CD14-positive monocyte (primary cell): ENCODE data around the gene MAB21L4. TPM values are rescaled to one million over a fixed set of nuclear protein-coding genes. Genes with fewer than 3 reads are reported as not detected.

Experiments
- DNase-seq, 3 donors: peaks; one replicate each; pipeline ENCODE4 v3.0.0-alpha.2; 2011 to 2022
- H2AFZ ChIP-seq: 2 replicates; pipeline ENCODE4 v1.6.0; 2012; ENCODE audit warnings: mild to moderate bottlenecking, low read depth, low read length, inconsistent platforms; ENCODE audit not compliant: insufficient read depth, poor library complexity, severe bottlenecking
- H3K27ac ChIP-seq, 2 donors: 1 replicate in 1 of 2; 2 replicates in 1 of 2; pipeline ENCODE4 v1.5.1; 2012 to 2013; ENCODE audit warnings: low read length in 2 of 2, control low read depth in 1 of 2, inconsistent platforms in 1 of 2, low read depth in 1 of 2, mild to moderate bottlenecking in 1 of 2
- H3K27me3 ChIP-seq, 2 donors: one replicate each; pipeline versions ENCODE4 v1.6.0 to v1.6.1; 2011 to 2013; ENCODE audit warnings: low read length in 2 of 2; ENCODE audit not compliant: control insufficient read depth in 2 of 2, insufficient read depth in 2 of 2
- H3K36me3 ChIP-seq, 2 donors: replicated peaks in 1 of 2; 1 replicate in 1 of 2; 2 replicates in 1 of 2; pipeline versions ENCODE4 v1.5.1 to v1.6.1; 2012 to 2013; ENCODE audit warnings: low read length in 2 of 2, control low read depth in 1 of 2, inconsistent platforms in 1 of 2, mild to moderate bottlenecking in 1 of 2; ENCODE audit not compliant: insufficient read depth in 2 of 2, control insufficient read depth in 1 of 2
- H3K4me1 ChIP-seq, 2 donors: 1 replicate in 1 of 2; 2 replicates in 1 of 2; pipeline versions ENCODE4 v1.5.1 to v1.6.1; 2012 to 2013; ENCODE audit warnings: low read length in 2 of 2, control low read depth in 1 of 2, inconsistent platforms in 1 of 2, mild to moderate bottlenecking in 1 of 2, moderate library complexity in 1 of 2; ENCODE audit not compliant: insufficient read depth in 2 of 2, control insufficient read depth in 1 of 2
- H3K4me2 ChIP-seq: replicated peaks from 2 replicates; pipeline ENCODE3; 2012; ENCODE audit warnings: low read length, moderate library complexity, mild to moderate bottlenecking; ENCODE audit not compliant: poor library complexity, severe bottlenecking; ENCODE audit errors: extremely low read depth
- H3K4me3 ChIP-seq, 3 experiments: fragments of 200-600 bp in 1 of 3; sonication (generic) in 1 of 3; replicated peaks in 1 of 3; 1 replicate in 2 of 3; 2 replicates in 1 of 3; pipeline ENCODE4 v1.5.1; 2011 to 2013; ENCODE audit warnings: low read length in 3 of 3, mild to moderate bottlenecking in 3 of 3, control low read depth in 2 of 3, low read depth in 2 of 3, inconsistent platforms in 1 of 3, moderate library complexity in 1 of 3
- H3K79me2 ChIP-seq: 2 replicates; pipeline ENCODE4 v1.6.0; 2012; ENCODE audit warnings: mild to moderate bottlenecking, control low read depth, inconsistent platforms, low read length, moderate library complexity; ENCODE audit not compliant: insufficient read depth
- H3K9ac ChIP-seq: 2 replicates; pipeline ENCODE4 v1.6.0; 2017; ENCODE audit warnings: low read length, mild to moderate bottlenecking; ENCODE audit not compliant: insufficient read depth, poor library complexity, severe bottlenecking
- H3K9me3 ChIP-seq, 2 donors: replicated peaks in 1 of 2; 1 replicate in 1 of 2; 2 replicates in 1 of 2; pipeline versions ENCODE4 v1.5.1 to v1.6.1; 2012 to 2013; ENCODE audit warnings: low read length in 2 of 2, control low read depth in 1 of 2; ENCODE audit not compliant: control insufficient read depth in 1 of 2, insufficient read depth in 1 of 2
- H4K20me1 ChIP-seq: 2 replicates; pipeline ENCODE4 v1.6.0; 2012; ENCODE audit warnings: mild to moderate bottlenecking, low read length, control low read depth, moderate library complexity; ENCODE audit not compliant: insufficient read depth
- H3K27ac Mint-ChIP-seq, 7 donors: one replicate each; pipeline ENCODE4 v1.8.0; 2020; ENCODE audit warnings: mild to moderate bottlenecking in 7 of 7, mixed read lengths in 7 of 7, moderate library complexity in 6 of 7, inconsistent platforms in 2 of 7
- H3K27me3 Mint-ChIP-seq, 3 donors: one replicate each; pipeline ENCODE4 v1.8.0; 2021 to 2022; ENCODE audit warnings: low read depth in 3 of 3, mild to moderate bottlenecking in 3 of 3, mixed read lengths in 3 of 3, moderate library complexity in 3 of 3, inconsistent platforms in 1 of 3
- H3K36me3 Mint-ChIP-seq, 2 donors: one replicate each; pipeline ENCODE4 v1.8.0; 2020; ENCODE audit warnings: mixed read lengths in 2 of 2, inconsistent platforms in 1 of 2, mild to moderate bottlenecking in 1 of 2
- H3K4me1 Mint-ChIP-seq: one replicate; pipeline ENCODE4 v1.8.0; 2020; ENCODE audit warnings: mild to moderate bottlenecking, mixed read lengths
- H3K4me3 Mint-ChIP-seq, 2 donors: one replicate each; pipeline ENCODE4 v1.8.0; 2020; ENCODE audit warnings: mild to moderate bottlenecking in 2 of 2, mixed read lengths in 2 of 2, moderate library complexity in 1 of 2
- H3K9me3 Mint-ChIP-seq, 7 donors: one replicate each; pipeline ENCODE4 v1.8.0; 2020 to 2022; ENCODE audit warnings: mixed read lengths in 7 of 7, mild to moderate bottlenecking in 6 of 7, moderate library complexity in 6 of 7, inconsistent platforms in 2 of 7
- CTCF ChIP-seq: fragments of 200-600 bp; IDR thresholded peaks from one replicate; pipeline ENCODE4 v1.8.0; 2022; ENCODE audit warnings: antibody characterized with exemption, mild to moderate bottlenecking
- WGBS: methylation state at CpG from one replicate; pipeline ENCODE4 v1.1.5; 2013; ENCODE audit warnings: missing lambda C conversion rate; ENCODE audit not compliant: insufficient coverage; 5-methylcytosine and 5-hydroxymethylcytosine counted together
- intact Hi-C, 2 donors: fragments of 100-400 bp; cut with micrococcal nuclease; formaldehyde crosslinking; loops; one replicate each; pipeline versions ENCODE4 v1.15.0 to v1.15.1; 2023
- polyA plus RNA-seq, 3 donors: library from polyadenylated mRNA; depleted of rRNA in 1 of 3; unstranded in 2 of 3; stranded (reverse) in 1 of 3; fragments of 300-500 nt in 2 of 3; fragments of >200 nt in 1 of 3; fragmentation: Illumina TruSeq in 2 of 3; gene quantifications; 1 replicate in 2 of 3; 2 replicates in 1 of 3; pipeline ENCODE4 v1.2.3, GENCODE V29; 2012 to 2021

The MAB21L4 gene
- polyA plus RNA-seq, 3 donors: not detected

- 89% methylated on average over 7 of the region's 7 CpGs for WGBS
- intact Hi-C loops: no loop called here
- no peak overlapping the region for H3K27ac Mint-ChIP-seq
Measured at GRCh38 chr2:240879105-240879504, 16.9 kb downstream of the MAB21L4 start.

GRCh38 chr2:240878341-240878936 lies 17.5 kb downstream of the MAB21L4 start:
- Histone ChIP-seq H3K9ac (no peak overlapping the region), H2AFZ (no peak overlapping the region), H3K27ac (no peak overlapping the region), H3K4me1 (no peaks in the 10 kb centered on the region), H4K20me1 (no peaks in the 10 kb centered on the region), H3K4me3 (no peak overlapping the region), H3K27me3 (no peaks in the 10 kb centered on the region), H3K36me3 (no peaks in the 10 kb centered on the region), H3K9me3 (no peaks in the 10 kb centered on the region), H3K79me2 (no peaks in the 10 kb centered on the region), H3K4me2 (no peak overlapping the region)
- 94% methylated on average over 14 of the region's 18 CpGs for WGBS
- no peaks in the 10 kb centered on the region for H3K36me3 Mint-ChIP-seq
- H3K4me1 Mint-ChIP-seq: no peaks in the 10 kb centered on the region
- H3K27ac Mint-ChIP-seq: no peak overlapping the region
- no peak for TF ChIP-seq CTCF
- no peak overlapping the region for H3K4me3 Mint-ChIP-seq
- H3K9me3 Mint-ChIP-seq: peaks cover 0 to 2% (median 0%) of the 10 kb centered on the region in 7 donors
- intact Hi-C loops: no loop called here
- peaks cover 0 to 1% (median 0%) of the 10 kb centered on the region in 3 donors for H3K27me3 Mint-ChIP-seq
- no peak for DNase-seq

More at GRCh38 chr2:240879105-240879504, 16.9 kb downstream of the MAB21L4 start:
- Mint-ChIP-seq H3K4me1 (no peaks in the 10 kb centered on the region), H3K27me3 (peaks cover 0 to 1% (median 0%) of the 10 kb centered on the region in 3 donors), H3K4me3 (no peak overlapping the region), H3K36me3 (no peaks in the 10 kb centered on the region), H3K9me3 (peaks cover 0 to 3% (median 0%) of the 10 kb centered on the region in 7 donors)
- no peak for DNase-seq
- Histone ChIP-seq H3K9ac (no peak overlapping the region), H3K9me3 (peaks cover 0 to 2% of the 10 kb centered on the region in 2 donors), H3K79me2 (no peaks in the 10 kb centered on the region), H3K27me3 (no peaks in the 10 kb centered on the region), H3K4me2 (no peak overlapping the region), H2AFZ (no peak overlapping the region), H3K4me1 (no peaks in the 10 kb centered on the region), H3K36me3 (no peaks in the 10 kb centered on the region), H4K20me1 (no peaks in the 10 kb centered on the region), H3K4me3 (no peak overlapping the region), H3K27ac (no peak overlapping the region)
- TF ChIP-seq CTCF: no peak
